ENCODE data around the gene DYNLT2.

GRCh38 chr6:169725125-169726048 lies 26.0 kb downstream of the DYNLT2 start:
- TF ChIP-seq ZNF274 (IDR thresholded peaks at IDR 0.05; ENCODE audit: low read depth, low read length) (no peak), YY1 (IDR thresholded peaks at IDR 0.05; ENCODE audit: insufficient read depth, insufficient read length) (no peak), SUZ12 (IDR thresholded peaks at IDR 0.05; ENCODE audit: extremely low read depth, insufficient read depth, insufficient read length) (no peak)

Data from NT2/D1 (cell line).